NCI-H1048 (cell line): ENCODE measurements around the gene MED27.

Source experiments
- DNase-seq: peaks from one replicate; lab custom pipeline; 2025; lab: John Stamatoyannopoulos, UW

MED27 gene

DNA sequence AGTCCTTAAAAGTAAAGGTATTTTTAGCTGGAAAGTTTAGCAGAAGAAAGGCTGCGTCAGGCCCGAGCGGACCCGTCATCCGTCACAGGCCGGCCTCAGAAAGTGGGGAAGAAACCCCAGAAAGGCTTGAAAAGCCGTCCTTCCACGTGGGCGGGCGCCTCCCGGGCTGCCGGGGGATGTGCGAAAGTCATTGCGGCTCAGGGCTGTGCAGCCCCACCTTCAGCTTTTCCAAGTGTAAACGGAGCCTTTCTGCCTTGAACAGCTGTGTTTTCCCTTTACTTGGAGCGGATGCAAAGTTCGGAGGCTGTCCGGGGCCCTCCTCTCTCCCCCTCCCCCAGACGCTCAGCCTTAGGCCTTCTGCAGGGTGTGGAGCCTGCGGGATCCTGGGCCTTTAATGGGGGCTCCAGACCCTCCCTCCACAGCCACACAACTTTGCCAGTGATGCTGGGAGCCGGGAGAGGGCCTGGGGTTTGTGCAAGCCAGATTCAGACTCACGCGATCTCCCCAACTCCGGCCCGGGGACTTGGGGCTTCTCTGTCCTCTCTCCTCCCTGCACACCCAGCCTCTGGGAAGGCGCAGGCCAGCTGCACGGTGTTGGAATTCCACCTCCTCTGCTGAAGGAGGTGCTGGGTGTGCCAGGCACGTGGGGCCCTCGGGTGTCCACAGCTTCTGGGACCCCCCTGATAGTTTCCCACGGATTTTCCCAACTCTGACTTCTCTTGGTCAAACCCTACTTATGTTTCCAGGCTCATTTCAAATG, 244.3 kb downstream of the MED27 start:
- no peak for DNase-seq

DNA sequence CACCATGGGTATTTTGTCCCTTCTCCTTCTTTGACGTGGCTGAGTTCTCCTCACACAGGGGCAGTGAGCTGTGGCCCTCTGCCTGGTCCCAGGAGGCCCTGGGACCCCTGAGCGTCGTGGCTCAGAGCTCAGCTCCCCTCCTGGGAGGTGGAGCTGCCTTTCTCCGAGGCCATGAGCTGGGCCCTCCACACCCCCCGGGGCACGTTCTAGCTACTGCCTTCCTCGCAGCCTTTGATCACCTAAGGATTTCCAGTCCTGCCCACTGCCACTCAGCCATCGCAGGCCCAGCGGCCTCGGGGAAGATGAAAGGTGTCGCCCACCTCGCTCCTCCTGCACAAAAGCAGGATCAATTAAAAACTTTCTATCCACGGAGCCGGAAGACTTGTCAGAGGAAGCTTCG, 244.9 kb downstream of the MED27 start:
- no peak for DNase-seq

DNA sequence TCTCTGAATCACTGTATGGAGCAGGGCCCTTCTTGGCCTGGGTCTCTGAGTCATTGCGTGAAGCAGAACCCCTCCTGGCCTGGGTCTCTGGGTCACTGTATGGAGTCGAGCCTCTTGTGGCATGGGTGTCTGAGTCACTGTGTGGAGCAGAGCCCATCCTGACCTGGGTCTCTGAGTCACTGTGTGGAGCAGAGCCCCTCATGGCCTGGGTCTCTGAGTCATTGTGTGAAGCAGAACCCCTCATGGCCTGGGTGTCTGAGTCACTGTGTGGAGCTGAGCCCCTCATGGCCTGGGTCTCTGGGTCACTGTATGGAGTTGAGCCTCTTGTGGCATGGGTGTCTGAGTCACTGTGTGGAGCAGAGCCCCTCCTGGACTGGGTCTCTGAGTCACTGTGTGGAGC, 245.8 kb downstream of the MED27 start:
- DNase-seq = no peak

DNA sequence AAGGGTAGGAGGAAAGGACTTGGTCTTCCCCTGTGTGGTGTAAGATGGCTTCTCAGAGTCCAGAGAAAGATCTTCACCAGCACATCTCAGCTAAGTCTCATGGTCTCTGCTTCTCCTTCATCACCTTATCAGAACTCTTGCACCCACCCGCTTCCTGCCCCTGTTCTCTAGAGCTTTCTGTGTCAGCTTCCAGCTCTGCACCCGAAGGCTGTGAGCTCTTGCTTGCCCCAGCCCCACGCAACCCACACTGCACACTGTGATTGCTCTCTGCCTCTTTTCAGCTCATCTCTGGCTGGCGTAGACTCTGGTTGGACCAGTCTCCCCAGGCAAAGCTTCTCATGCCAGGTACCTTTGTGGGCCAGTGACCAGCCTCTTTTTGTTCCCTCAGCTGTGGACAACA, 246.6 kb downstream of the MED27 start:
- DNase-seq = no peak

DNA sequence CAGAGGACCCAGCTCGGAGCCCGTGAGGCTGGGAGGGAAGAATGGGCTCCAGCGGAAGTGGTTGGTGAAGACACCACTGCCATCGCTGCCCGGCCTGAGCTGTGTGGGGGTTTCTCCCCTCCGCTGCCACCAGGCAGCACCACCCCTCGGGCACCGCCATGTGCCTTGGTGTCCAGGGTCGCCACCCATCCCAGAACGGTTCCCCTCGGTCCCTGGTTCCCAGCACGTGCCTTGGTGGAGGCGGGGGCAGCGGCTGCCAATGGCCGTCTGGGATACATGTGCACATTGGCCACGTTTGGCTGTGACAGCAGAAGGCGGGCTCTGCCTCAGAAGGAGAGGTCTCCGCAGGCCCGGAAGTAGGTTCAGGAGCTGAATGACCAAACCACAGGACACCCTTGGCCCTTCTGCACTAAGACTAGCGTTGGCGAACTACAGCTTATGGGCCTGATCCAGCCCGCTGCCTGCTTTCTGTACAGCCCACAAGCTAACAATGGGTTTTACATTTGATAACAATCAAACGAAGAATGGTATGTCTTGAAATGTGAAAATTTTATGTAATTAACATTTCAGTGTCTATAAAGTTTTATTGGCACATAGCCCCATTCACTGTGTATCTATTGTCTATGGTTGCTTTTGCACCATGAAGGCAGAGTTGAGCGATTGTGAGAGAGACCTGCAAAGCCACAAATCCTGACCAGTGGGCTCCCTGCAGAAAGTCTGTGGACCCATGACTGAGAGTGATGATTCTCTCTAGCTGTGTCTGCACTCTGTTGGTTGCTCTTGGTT, 248.1 kb downstream of the MED27 start:
- DNase-seq = no peak

DNA sequence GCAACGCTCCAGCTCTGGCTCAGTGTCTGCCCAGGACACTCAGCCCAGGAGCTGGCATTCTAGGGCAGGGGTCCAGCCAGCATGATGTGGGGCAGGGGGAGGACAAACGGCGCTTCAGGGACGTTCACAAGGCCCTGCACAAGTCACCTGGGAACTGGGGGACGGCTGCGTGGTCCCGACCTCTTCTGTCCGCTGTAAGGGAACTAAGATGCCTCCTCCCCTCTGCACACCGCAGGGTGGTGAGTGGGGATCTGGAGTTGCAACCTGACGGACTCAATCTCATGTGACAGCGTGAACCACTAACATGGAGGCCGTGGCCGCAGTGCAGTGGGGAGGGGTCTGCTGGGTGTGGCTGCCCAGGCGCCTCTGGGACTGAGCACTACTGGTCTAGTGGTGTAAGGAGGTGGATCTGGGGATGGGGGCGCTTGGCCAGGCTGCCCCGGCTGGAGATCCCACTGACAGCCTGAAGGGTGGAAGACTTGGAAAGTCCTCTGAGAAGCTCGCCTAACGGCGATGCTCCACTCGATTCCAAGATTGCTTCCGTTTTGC, 251.8 kb downstream of the MED27 start:
- DNase-seq = no peak

DNA sequence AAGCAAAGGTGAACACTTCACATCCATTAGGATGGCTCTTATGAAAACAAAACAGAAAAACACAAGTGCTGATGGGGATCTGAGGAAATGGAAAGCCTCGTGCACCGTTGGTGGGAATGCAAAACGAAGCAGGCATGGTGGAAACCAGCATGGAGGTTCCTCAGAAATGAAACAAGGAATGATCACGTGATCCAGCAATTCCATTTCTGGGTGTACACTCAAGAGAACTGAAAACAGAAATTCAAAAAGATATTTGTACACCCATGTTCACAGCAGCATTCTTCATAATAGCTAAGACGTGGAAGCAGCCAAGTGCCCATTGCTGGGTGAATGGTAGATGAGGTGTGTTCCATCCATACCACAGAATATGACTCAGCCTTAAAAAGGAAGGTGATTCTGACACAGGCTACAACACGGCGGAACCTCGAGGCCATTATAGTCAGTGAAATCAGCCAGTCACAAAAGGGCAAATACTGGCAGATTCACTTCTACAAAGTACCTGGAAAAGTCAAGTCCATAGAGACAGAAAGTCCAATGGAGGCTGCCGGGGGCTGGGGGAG, 252.6 kb downstream of the MED27 start:
- DNase-seq = no peak

DNA sequence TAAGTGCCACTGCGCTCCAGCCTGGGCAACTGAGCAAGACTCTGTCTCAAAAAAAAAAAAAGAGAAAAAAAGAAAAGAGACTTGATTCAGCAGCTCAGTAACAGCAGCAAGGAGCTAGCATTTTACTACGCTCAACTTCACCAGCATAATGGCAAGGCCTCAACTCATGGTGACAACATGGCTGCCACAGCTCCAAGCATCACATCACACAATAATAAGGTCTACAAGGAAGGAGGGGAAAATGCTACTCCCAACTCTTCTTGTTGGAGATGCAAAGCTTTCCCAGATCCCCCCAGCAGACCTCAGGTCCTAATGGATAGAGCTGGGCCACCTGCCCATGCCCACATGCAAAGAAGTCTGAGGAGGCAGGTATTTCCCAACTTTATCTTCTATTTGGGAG, 253.6 kb downstream of the MED27 start:
- no peak for DNase-seq

DNA sequence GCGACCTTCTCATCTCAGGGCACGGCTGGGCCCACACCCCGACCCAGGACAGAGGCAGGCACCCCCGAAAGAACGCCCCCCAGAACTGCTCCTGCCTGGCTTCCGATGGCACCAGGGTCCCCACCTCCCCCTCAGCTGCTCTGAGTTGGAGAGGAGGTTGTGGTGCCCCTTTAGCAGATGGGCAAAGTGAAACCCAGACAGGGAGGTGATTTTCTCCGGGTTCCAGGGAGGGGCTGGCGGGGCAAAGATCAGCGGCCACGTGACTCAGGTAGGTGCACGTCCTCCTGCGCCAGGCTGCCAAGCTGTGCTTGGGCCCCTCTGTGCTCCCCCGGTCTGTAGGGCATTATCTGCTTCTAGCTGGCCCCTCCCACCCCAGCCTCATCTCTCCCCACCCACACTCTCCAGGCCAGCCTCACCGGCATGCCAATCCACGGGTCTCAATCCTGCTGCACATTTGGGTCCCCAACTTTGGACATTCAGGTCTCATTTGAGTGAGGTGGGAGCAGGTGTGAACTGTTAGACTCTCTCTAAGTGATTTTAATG, 254.6 kb downstream of the MED27 start:
- DNase-seq = no peak

DNA sequence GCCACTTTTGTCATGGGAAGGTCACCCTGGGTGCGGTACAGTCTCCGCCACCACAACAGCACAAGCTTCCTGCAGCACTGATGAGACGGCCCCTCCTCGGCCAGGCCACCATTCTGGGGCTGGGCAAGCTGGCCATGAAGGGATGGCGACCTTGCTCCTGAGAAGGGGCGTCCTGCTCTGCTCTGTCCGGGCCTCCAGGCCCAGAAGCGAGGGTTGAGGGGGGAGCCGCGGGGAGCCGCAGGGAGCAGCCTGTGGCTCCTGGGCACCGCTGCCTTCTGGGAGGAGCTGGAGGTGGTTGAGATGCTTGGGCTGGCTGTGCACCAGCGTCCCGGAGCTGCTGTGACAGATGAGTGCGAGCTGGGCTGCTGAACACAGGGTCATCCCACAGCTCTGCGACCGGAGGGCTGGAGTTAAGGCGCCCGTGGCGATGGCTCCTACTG, 255.5 kb downstream of the MED27 start:
- DNase-seq = no peak

DNA sequence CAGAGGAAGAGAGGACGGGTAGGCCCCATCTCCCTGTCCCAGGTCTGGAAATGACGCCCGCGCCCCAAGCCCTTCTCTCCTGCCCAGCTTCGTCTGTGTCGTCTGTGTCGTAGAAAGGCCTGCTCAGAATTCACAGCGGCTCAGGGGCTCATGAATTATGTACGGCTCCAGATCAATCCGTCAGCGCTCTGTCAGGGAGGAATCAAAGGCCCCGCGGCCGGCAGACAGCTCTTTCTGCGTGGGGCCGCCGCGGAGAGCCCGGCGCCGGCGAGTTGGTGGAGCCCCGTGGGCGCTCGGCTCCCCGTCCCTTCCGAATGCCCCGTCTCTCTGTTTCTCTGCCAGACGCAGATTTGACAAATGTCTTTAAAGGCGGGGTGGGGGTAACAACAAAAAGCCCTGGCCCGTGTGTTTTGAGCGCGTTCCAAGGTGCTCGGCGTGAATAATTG, 255.9 kb downstream of the MED27 start:
- no peak for DNase-seq

DNA sequence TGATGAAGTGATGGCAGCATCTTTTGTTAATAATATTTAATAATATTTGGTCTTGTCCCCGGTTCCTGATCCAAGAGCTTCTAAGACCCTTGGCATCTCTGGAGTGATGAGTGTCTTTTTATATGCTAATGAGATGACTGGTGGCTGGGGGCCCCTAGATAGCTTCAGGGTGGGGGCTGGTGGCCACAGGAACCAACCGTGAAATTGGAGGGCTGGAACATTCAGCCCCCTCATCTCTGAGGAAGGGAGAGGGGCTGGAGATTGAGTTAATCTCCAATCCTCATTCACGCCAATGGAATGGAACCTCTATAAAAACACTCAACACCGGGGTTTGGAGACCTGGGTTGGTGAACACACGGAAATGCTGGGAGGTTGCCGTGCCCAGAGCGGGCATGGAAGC, 261.6 kb downstream of the MED27 start:
- DNase-seq = no peak

DNA sequence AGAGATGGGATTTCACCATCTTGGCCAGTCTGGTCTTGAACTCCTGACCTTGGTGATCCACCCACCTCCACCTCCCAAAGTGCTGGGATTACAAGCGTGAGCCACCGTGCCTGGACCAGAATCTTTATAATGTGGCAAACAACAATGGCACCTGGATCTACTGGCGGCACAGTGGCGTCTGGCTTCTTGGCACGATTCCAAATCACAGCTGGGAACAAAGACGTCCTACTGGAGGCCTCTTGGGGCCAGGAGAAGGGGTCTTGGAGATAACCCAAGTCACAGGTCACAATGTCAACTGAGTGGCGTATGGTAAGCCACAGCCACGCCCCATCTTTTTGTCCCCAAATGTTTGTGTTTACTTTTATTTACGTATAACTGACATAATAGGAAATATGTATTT, 262.0 kb downstream of the MED27 start:
- DNase-seq = no peak

DNA sequence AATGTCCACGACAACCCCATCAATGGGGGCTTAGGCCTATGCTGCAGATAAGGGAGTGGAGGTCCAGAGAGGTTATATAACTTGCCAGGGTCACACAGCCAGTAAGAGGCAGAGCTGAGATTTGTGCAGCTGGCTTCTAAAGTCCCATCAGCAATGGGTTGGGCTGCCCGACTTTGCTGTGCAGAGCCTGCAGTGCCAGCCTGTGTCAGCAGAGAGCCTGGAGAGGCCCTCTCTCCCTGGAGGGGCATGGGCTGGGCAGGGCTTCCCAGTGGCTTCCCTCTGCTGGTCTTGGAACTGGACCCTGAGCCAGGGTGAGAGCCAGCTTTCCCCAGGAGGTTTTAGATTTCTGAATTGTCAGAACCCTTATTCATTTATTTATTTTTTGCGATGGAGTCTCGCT, 262.6 kb downstream of the MED27 start:
- DNase-seq = no peak

DNA sequence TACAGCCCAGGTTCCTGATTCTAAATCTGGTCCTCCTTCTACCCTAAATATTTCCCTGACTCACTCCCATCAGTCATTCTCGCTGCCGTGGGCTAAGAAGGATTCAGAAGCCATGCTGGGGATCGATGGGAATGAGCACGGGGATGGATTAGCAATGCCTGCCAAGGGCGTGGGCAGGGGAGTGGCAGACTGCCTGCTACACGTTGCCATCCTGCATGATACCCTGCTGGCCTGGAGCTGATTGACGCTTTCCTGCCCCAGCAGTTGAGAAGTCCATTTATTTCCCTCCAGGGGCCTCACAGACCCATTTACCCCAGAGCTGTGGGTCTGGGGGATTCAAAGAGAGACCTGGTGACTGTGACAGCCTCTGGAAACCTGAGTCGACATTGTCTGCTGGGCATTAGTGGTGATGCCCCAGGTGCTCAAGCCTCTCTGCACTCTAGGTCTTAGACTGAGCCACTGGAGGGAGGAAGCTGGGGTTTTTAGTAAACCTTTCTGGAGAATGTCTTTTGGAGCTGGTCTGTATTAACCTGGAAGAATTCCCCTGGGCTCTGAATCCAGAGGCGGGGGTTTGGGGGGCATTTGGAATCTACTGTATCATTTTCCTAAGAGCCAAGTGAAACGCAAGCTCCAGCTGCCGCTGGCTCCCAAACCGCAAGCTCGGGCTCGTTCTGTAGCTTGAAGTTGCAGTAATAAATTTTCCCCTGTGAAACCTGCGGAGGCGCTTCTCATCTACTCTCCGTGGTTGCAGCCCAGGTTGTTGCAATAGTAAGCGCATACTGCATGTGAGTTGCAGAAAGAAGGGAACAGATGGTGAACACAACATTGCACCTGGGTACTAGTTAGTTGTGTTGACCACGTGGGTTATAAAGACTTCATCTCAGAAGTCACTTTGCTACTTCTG, 263.4 kb downstream of the MED27 start:
- DNase-seq = no peak

DNA sequence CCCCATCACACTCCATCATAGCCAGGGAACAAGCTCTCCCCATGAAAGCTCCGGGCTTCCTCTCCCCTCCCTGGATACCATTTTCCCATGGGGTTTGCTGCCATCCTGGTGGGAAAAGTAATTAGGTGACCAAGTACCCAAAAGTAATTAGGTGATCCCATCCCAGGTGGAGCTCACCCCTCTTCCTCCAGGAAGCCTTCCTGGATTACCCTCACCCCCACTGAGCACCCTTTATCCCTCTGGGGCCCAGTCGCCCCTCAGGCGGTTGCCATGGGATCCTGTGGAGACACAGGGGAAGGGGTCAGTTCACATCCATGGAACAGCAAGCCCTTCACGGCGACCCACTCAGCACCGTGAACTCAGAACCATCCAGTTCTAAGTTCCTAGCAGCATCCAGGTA, 265.0 kb downstream of the MED27 start:
- no peak for DNase-seq

DNA sequence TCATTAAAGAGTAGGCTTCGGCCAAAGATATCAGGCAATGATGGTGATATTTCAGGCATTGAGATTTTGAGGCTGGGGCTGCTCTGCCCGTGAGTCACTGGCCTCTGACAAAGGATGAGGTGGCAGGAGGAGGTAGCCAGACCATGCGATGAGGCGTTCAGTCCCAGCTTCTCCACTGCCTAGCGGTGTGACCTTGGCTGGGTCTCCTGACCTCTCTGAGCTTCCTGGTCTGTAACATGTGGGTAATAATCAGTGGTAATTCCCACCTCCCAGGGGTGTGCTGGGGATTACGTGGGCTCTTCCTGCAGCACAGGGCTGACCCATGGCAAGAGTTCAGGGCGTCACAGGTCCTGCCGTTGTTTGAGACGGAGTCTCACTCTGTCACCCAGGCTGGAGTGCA, 266.6 kb downstream of the MED27 start:
- DNase-seq = no peak

DNA sequence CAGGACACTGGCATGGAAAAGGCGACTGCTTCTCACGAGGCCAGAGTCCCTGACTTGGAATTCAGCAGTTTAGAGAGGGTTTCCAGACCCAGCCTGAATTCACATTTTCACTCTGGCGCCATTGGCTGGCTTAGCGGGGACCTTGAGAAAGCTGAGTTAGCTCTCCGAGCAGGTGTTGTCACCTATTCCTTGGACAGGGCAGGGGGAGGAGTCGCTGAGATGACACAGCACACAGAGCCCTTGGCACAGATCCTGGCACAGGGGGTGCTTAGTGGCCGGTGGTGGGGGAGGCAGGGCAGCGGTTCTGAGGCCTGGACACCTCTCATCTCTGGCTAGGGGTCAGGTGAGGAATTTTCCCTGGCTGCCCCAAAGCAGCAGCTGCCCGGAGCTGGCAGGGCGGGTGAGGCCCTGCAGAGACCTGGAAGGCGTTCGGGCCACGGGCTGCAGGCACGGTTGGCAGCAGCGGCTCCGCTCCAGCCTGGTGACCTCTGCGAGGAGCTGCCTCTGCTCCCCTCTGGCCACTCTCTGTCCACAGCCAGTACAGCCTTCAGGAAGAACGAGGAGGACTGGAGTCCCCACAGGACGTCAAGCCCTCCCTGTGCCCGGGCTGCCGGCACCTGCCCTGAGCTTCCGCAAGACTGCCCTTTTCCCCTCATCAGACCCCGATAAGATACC, 267.4 kb downstream of the MED27 start:
- DNase-seq = no peak

DNA sequence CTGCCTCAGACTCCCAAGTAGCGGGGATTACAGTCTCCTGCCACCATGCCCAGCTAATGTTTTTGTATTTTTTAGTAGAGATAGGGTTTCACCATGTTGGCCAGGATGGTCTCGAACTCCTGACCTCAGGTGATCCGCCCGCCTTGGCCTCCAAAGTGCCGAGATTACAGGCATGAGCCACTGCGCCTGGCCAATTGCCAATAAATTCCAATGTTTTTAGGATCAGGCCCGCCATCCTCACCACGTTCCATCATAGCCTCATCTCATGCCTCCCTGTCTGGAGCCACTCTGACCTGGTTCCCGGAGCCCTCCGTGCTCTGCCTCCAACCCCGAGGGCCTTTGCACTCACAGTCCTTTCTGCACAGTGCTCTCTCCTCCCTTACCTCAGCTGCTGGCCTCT, 268.3 kb downstream of the MED27 start:
- DNase-seq = no peak

DNA sequence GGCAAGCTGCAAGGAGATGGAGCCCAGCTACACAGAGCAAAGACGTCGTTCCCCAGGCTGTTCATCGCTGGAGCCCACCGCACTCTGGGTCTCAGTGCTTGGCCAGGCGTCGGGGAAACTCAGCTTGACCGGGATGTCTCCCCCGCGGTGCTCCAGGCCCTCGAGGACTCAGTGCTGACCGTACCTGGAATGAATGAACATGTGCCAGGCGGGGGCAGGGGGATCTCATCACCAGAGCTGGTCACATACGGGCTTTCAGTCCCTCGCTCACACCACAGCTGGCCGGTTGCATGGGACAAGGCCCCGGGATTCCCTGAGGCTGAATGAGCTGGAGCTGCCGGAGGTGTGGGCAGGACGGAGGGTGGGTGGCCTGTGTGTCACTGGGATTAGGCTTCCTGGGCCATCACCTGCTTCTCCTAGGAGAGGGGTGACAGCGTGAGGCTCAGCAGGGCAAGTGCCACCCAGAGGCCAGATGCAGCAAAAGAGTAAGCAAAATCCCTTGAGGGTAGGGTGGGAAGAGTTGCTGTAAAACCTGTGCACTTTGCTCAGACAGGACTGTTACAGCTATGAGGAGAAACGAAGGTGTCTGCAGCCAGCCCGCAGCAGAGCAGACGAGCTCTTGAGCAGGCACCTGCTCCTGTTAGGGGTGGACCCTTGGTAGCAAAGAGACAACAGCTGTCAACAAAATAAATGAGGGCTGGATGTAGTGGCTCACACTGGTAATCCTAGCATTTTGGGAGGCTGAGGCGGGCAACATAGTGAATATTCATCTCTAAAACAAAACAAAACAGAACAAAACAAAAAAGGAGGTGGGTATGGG, 269.1 kb downstream of the MED27 start:
- DNase-seq = no peak
